GM21423 (cell line): Measurements from ENCODE around the gene KCNH5.
"Not testable (repeated sequence)": the region's sequence is repeated elsewhere in the genome, so short reads cannot be mapped to it uniquely, and the experiment has no call there.

Source experiments
- ATAC-seq: cut with Tn5 transposase; IDR thresholded peaks from one replicate; pipeline ENCODE4 v1.9.1; 2021; ENCODE audit warnings: mild to moderate bottlenecking, moderate library complexity; ENCODE audit not compliant: unreplicated experiment

KCNH5 gene

GRCh38 chr14:62886461-62886860, 158.8 kb downstream of the KCNH5 start:
- ATAC-seq, result no peak

- no peak for ATAC-seq
Measured at GRCh38 chr14:62885451-62885850, 159.8 kb downstream of the KCNH5 start.

GRCh38 chr14:62882967-62883366, 162.3 kb downstream of the KCNH5 start:
- no peak for ATAC-seq

GRCh38 chr14:62866376-62866775, 178.9 kb downstream of the KCNH5 start:
- no peak for ATAC-seq

- ATAC-seq, result no peak
Measured at GRCh38 chr14:62864588-62864987, 180.7 kb downstream of the KCNH5 start.

- not testable (repeated sequence) for ATAC-seq
Measured at GRCh38 chr14:62858011-62858410, 187.2 kb downstream of the KCNH5 start.

- ATAC-seq, result no peak
Measured at GRCh38 chr14:62854951-62855350, 190.3 kb downstream of the KCNH5 start.

GRCh38 chr14:62847168-62847567, 198.1 kb downstream of the KCNH5 start:
- ATAC-seq, result no peak

GRCh38 chr14:62844546-62844945, 200.7 kb downstream of the KCNH5 start:
- no peak for ATAC-seq

- ATAC-seq, result no peak
Measured at GRCh38 chr14:62824086-62824485, 221.2 kb downstream of the KCNH5 start.

GRCh38 chr14:62819931-62820330, 225.3 kb downstream of the KCNH5 start:
- ATAC-seq, result no peak

GRCh38 chr14:62807636-62808035, 237.6 kb downstream of the KCNH5 start:
- ATAC-seq, result no peak

- no peak for ATAC-seq
Measured at GRCh38 chr14:62800577-62800976, 244.7 kb downstream of the KCNH5 start.

GRCh38 chr14:62796431-62796830, 248.8 kb downstream of the KCNH5 start:
- no peak for ATAC-seq

GRCh38 chr14:62792578-62792977, 252.7 kb downstream of the KCNH5 start:
- ATAC-seq, result no peak

- not testable (repeated sequence) for ATAC-seq
Measured at GRCh38 chr14:62781328-62781727, 263.9 kb downstream of the KCNH5 start.

GRCh38 chr14:62778852-62779251, 266.4 kb downstream of the KCNH5 start:
- ATAC-seq, result no peak

GRCh38 chr14:62778310-62778709, 266.9 kb downstream of the KCNH5 start:
- ATAC-seq, result no peak

GRCh38 chr14:62777510-62777909, 267.7 kb downstream of the KCNH5 start:
- no peak for ATAC-seq

- ATAC-seq, result no peak
Measured at GRCh38 chr14:62776300-62776699, 269.0 kb downstream of the KCNH5 start.

- no peak for ATAC-seq
Measured at GRCh38 chr14:62768753-62769152, 276.5 kb downstream of the KCNH5 start.

- ATAC-seq, result no peak
Measured at GRCh38 chr14:62763951-62764350, 281.3 kb downstream of the KCNH5 start.

- no peak for ATAC-seq
Measured at GRCh38 chr14:62759796-62760195, 285.5 kb downstream of the KCNH5 start.

- not testable (repeated sequence) for ATAC-seq
Measured at GRCh38 chr14:62746881-62747280, 298.4 kb downstream of the KCNH5 start.
